Islet precursor cell (in vitro differentiated cells): ENCODE measurements around the gene NT5C1A.

Experiments
- DNase-seq: peaks from one replicate; pipeline ENCODE4 v3.0.0-alpha.2; 2018

NT5C1A gene

GRCh38 chr1:39671793-39672550 lies at the start of gene NT5C1A:
Gene NT5C1A, minus strand, starts transcription at chr1:39672107. Its CDS starts 69 bp downstream, at chr1:39672038.
- peak; percentile 68 for DNase-seq

- DNase-seq, result peak; percentile 38
Measured at GRCh38 chr1:39721664-39722063, 49.8 kb upstream of the NT5C1A start.

GRCh38 chr1:39720094-39720999 lies 48.4 kb upstream of the NT5C1A start:
- DNase-seq, result peak; percentile 52

GRCh38 chr1:39717809-39718208 lies 45.9 kb upstream of the NT5C1A start:
- peak; percentile 52 for DNase-seq

- DNase-seq, result peak; percentile 29
Measured at GRCh38 chr1:39713557-39713956, 41.6 kb upstream of the NT5C1A start.

GRCh38 chr1:39711966-39712340 lies 40.0 kb upstream of the NT5C1A start:
- peak; percentile 82 for DNase-seq

- DNase-seq, result peak; percentile 91
Measured at GRCh38 chr1:39711104-39711965, 39.4 kb upstream of the NT5C1A start.

- DNase-seq, result no peak
Measured at GRCh38 chr1:39707506-39707905, 35.6 kb upstream of the NT5C1A start.

GRCh38 chr1:39704757-39705156 lies 32.9 kb upstream of the NT5C1A start:
- DNase-seq, result no peak

- peak; percentile 55 for DNase-seq
Measured at GRCh38 chr1:39701049-39701439, 29.1 kb upstream of the NT5C1A start.

- peak; percentile 26 for DNase-seq
Measured at GRCh38 chr1:39700348-39700747, 28.4 kb upstream of the NT5C1A start.

- DNase-seq, result peak; percentile 18
Measured at GRCh38 chr1:39699419-39699818, 27.5 kb upstream of the NT5C1A start.

GRCh38 chr1:39698568-39698967 lies 26.7 kb upstream of the NT5C1A start:
- peak; percentile 47 for DNase-seq

- DNase-seq, result no peak
Measured at GRCh38 chr1:39696448-39696847, 24.5 kb upstream of the NT5C1A start.

GRCh38 chr1:39695016-39695415 lies 23.1 kb upstream of the NT5C1A start:
- peak; percentile 46 for DNase-seq

- DNase-seq, result peak; percentile 12
Measured at GRCh38 chr1:39694026-39694425, 22.1 kb upstream of the NT5C1A start.

GRCh38 chr1:39692152-39693074 lies 20.5 kb upstream of the NT5C1A start:
- peak; percentile 55 for DNase-seq

GRCh38 chr1:39691383-39692151 lies 19.7 kb upstream of the NT5C1A start, which contains the start of gene HPCAL4:
Gene HPCAL4, minus strand, starts transcription at chr1:39691433. Its CDS starts 6,830 bp downstream, at chr1:39684603.
- DNase-seq, result peak; percentile 98

GRCh38 chr1:39690794-39691382 lies 19.0 kb upstream of the NT5C1A start:
- no peak for DNase-seq

- DNase-seq, result no peak
Measured at GRCh38 chr1:39690225-39690624, 18.3 kb upstream of the NT5C1A start.
